ENCODE measurements around the gene CD101.

CD101 gene

DNA sequence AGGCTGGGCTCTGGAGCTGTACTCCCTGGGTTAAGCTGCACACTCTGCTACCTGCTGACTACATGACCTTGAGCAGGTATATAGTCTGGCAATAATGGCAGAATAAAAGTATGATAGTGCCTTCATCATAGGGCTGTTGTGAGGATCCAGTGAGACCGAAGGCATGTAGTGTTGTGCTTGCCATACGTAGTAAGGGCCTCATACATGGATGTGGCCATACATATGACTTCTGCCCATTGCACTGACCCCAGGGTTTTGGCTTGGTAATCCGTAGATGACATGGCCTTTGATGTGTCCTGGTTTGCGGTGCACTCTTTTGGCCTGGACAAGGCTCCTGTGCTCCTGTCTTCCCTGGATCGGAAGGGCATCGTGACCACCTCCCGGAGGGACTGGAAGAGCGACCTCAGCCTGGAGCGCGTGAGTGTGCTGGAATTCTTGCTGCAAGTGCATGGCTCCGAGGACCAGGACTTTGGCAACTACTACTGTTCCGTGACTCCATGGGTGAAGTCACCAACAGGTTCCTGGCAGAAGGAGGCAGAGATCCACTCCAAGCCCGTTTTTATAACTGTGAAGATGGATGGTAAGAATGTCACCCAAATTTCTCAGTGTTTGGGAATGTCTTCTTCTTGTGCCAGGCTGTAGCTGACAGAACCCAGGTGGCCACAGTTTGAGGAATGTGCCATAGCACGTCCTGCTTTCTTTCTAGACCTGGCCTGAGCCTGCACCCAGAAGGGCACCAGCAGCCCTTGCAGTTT lies 17.0 kb upstream of the CD101 start:
- no peak for DNase-seq (ENCODE audit: low read depth)
- no peak overlapping the region for H3K4me3 ChIP-seq (ENCODE audit: control insufficient read depth, low read depth, low read length)
- TF ChIP-seq, protein P1, sequence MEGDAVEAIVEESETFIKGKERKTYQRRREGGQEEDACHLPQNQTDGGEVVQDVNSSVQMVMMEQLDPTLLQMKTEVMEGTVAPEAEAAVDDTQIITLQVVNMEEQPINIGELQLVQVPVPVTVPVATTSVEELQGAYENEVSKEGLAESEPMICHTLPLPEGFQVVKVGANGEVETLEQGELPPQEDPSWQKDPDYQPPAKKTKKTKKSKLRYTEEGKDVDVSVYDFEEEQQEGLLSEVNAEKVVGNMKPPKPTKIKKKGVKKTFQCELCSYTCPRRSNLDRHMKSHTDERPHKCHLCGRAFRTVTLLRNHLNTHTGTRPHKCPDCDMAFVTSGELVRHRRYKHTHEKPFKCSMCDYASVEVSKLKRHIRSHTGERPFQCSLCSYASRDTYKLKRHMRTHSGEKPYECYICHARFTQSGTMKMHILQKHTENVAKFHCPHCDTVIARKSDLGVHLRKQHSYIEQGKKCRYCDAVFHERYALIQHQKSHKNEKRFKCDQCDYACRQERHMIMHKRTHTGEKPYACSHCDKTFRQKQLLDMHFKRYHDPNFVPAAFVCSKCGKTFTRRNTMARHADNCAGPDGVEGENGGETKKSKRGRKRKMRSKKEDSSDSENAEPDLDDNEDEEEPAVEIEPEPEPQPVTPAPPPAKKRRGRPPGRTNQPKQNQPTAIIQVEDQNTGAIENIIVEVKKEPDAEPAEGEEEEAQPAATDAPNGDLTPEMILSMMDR (conservative IDR thresholded peaks at IDR 0.05; ENCODE audit: control insufficient read depth, insufficient read depth, low read depth, low read length) = no peak

DNA sequence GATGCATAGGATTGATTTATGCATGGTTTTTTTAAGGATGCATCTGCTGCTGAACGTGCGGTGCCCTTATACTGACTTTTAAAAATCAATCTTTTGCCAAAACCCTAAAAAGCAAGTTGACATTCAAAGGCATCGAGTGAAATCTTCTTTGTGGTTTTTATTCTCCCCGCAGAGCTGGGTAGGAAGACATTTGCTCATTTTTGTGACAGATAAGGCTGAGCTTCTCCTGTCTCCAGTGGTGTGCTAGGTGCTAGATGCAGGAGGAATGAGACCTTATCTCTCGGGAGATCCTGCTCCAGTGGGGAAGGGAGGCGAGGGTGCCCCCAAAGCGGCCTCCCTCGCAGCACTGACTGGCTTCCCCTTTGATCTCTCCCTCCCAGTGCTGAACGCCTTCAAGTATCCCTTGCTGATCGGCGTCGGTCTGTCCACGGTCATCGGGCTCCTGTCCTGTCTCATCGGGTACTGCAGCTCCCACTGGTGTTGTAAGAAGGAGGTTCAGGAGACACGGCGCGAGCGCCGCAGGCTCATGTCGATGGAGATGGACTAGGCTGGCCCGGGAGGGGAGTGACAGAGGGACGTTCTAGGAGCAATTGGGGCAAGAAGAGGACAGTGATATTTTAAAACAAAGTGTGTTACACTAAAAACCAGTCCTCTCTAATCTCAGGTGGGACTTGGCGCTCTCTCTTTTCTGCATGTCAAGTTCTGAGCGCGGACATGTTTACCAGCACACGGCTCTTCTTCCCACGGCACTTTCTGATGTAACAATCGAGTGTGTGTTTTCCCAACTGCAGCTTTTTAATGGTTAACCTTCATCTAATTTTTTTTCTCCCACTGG lies 14.9 kb upstream of the CD101 start:
- H3K4me3 ChIP-seq (ENCODE audit: control insufficient read depth, low read depth, low read length) = no peak overlapping the region
- TF ChIP-seq, protein P1 (conservative IDR thresholded peaks at IDR 0.05; ENCODE audit: control insufficient read depth, insufficient read depth, low read depth, low read length) = no peak
- no peak for DNase-seq (ENCODE audit: low read depth)

DNA sequence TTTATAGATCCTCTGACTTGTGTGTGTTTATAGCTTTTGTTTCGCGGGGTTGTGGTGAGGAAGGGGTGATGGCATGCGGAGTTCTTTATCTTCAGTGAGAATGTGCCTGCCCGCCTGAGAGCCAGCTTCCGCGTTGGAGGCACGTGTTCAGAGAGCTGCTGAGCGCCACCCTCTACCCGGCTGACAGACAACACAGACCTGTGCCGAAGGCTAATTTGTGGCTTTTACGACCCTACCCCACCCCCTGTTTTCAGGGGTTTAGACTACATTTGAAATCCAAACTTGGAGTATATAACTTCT lies 14.4 kb upstream of the CD101 start:
- DNase-seq (ENCODE audit: low read depth) = no peak

GRCh38 chr1:116988248-116988647 lies 13.3 kb upstream of the CD101 start:
- TF ChIP-seq, protein P1 (conservative IDR thresholded peaks at IDR 0.05; ENCODE audit: control insufficient read depth, insufficient read depth, low read depth, low read length) = no peak
- H3K4me3 ChIP-seq (ENCODE audit: control insufficient read depth, low read depth, low read length) = no peak overlapping the region
- DNase-seq (ENCODE audit: low read depth) = peak; percentile 79

More for the DNA sequence above, 14.4 kb upstream of the CD101 start:
- TF ChIP-seq, protein P1 (conservative IDR thresholded peaks at IDR 0.05; ENCODE audit: control insufficient read depth, insufficient read depth, low read depth, low read length) = no peak
- H3K4me3 ChIP-seq (ENCODE audit: control insufficient read depth, low read depth, low read length) = no peak overlapping the region

DNA sequence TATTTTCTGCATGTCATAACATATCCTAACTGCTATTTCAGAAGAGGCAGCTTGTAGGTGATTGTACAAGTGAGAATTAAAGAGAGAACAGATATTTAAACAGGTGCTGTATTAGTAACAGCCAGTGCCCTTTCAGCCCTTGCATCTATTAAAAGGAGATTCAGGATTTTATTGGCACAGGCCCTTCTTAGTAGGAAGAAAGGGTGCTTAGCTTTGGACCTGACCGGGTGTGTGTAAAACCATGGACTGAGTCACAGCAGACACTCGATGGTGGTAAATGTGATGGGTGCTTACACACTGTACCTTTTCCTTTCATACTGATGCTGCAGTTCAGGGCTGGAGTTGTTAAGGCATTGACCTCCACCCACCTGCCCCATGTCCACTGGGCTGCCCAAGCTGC lies 12.7 kb upstream of the CD101 start:
- DNase-seq (ENCODE audit: low read depth) = peak; percentile 42
- no peak overlapping the region for H3K4me3 ChIP-seq (ENCODE audit: control insufficient read depth, low read depth, low read length)
- TF ChIP-seq, protein P1 (conservative IDR thresholded peaks at IDR 0.05; ENCODE audit: control insufficient read depth, insufficient read depth, low read depth, low read length) = no peak

GRCh38 chr1:116989835-116990234 lies 11.7 kb upstream of the CD101 start:
- DNase-seq (ENCODE audit: low read depth) = peak; percentile 28
- H3K4me3 ChIP-seq (ENCODE audit: control insufficient read depth, low read depth, low read length) = no peak overlapping the region
- TF ChIP-seq, protein P1 (conservative IDR thresholded peaks at IDR 0.05; ENCODE audit: control insufficient read depth, insufficient read depth, low read depth, low read length) = no peak

Data from fibroblast of mammary gland (primary cell).